Activated CD4-positive, alpha-beta T cell treated with anti-CD3 and anti-CD28 coated beads for 36 hours (primary cell): ENCODE measurements around the gene NSG2. TPM values are rescaled to one million over a fixed set of nuclear protein-coding genes. Genes with fewer than 3 reads are reported as not detected.

ENCODE experiments used
- ATAC-seq: fragments of 200-7000 bp; cut with Tn5 transposase; one replicate; pipeline ENCODE4 v1.10.0; 2021; ENCODE audit warnings: mild to moderate bottlenecking, moderate library complexity
- CTCF ChIA-PET: fragments of 350-600 bp; sonication (Branson Sonifier 250); formaldehyde crosslinking; loops from one replicate; lab custom pipeline; 2021; ENCODE audit warnings: antibody characterized with exemption; lab: Charles Lee
- POLR2A ChIA-PET: fragments of 350-600 bp; sonication (Branson Sonifier 250); formaldehyde crosslinking; loops from one replicate; lab custom pipeline; 2021; ENCODE audit warnings: antibody characterized with exemption, inconsistent platforms; lab: Charles Lee
- DNase-seq: peaks from one replicate; pipeline ENCODE4 v3.0.0-alpha.2; 2020
- H3K27ac Mint-ChIP-seq: one replicate; pipeline ENCODE4 v1.8.0; 2021; ENCODE audit warnings: mixed read lengths
- H3K27me3 Mint-ChIP-seq: one replicate; pipeline ENCODE4 v1.8.0; 2021; ENCODE audit warnings: mixed read lengths
- H3K36me3 Mint-ChIP-seq: one replicate; pipeline ENCODE4 v1.8.0; 2021; ENCODE audit warnings: low read depth, mixed read lengths
- H3K4me1 Mint-ChIP-seq: one replicate; pipeline ENCODE4 v1.8.0; 2021; ENCODE audit warnings: mixed read lengths
- H3K4me3 Mint-ChIP-seq: one replicate; pipeline ENCODE4 v1.8.0; 2021; ENCODE audit warnings: mild to moderate bottlenecking, moderate library complexity, mixed read lengths
- H3K9me3 Mint-ChIP-seq: one replicate; pipeline ENCODE4 v1.8.0; 2021; ENCODE audit warnings: low read depth, mixed read lengths
- intact Hi-C, 2 experiments: fragments of 100-400 bp; cut with DNase I in 1 of 2; cut with micrococcal nuclease in 1 of 2; formaldehyde crosslinking; loops; one replicate each; pipeline versions ENCODE4 v1.14.2 to v1.15.1; 2022 to 2024; cut with DNase I, micrococcal nuclease
- total RNA-seq, 2 experiments: library from RNA; stranded (reverse); gene quantifications; one replicate each; pipeline ENCODE4 v1.2.3, GENCODE V29; 2021

Gene NSG2
- total RNA-seq, 2 experiments from 2014 or later, result not detected

- ATAC-seq, result no peak
- intact Hi-C loops, result no loop called here
- no peak for DNase-seq
- H3K9me3 Mint-ChIP-seq, result peaks cover 19% of the 10 kb centered on the region
- CTCF ChIA-PET, result no interaction called here
- no peaks in the 10 kb centered on the region for H3K36me3 Mint-ChIP-seq
- no peak overlapping the region for H3K27ac Mint-ChIP-seq
- POLR2A ChIA-PET, result no interaction called here
- H3K4me3 Mint-ChIP-seq, result no peak overlapping the region
- H3K27me3 Mint-ChIP-seq, result peaks cover 5% of the 10 kb centered on the region
- H3K4me1 Mint-ChIP-seq, result no peaks in the 10 kb centered on the region
Observed at GRCh38 chr5:174030286-174030685, 15.2 kb upstream of the NSG2 start.

- Mint-ChIP-seq H3K9me3 (no peaks in the 10 kb centered on the region), H3K36me3 (no peaks in the 10 kb centered on the region), H3K27ac (no peak overlapping the region), H3K4me3 (no peak overlapping the region), H3K4me1 (no peaks in the 10 kb centered on the region), H3K27me3 (peaks cover 39% of the 10 kb centered on the region)
- ChIA-PET POLR2A (no interaction called here), CTCF (no interaction called here)
- intact Hi-C loops, result loop anchor here (1.0 to 10.0 kb wide), 2 partner anchors 268 to 270 kb away; no protein-coding TSS in a partner anchor
- DNase-seq (no peak), ATAC-seq (no peak)
Observed at GRCh38 chr5:174044466-174045254, 846 bp upstream of the NSG2 start.

- intact Hi-C loops, result loop anchor here in 1 of 2 experiments (10.0 kb wide), 1 partner anchor 268 kb away; no protein-coding TSS in a partner anchor
- DNase-seq (no peak), ATAC-seq (no peak)
- H3K4me1 Mint-ChIP-seq, result no peaks in the 10 kb centered on the region
- no peak overlapping the region for H3K4me3 Mint-ChIP-seq
- H3K36me3 Mint-ChIP-seq, result no peaks in the 10 kb centered on the region
- ChIA-PET CTCF (interaction anchor here (1.8 kb wide), 1 partner anchor 265 kb away, joined by 9 read pairs; no protein-coding TSS in a partner anchor), POLR2A (no interaction called here)
- H3K27ac Mint-ChIP-seq, result no peak overlapping the region
- peaks cover 34% of the 10 kb centered on the region for H3K27me3 Mint-ChIP-seq
- no peaks in the 10 kb centered on the region for H3K9me3 Mint-ChIP-seq
Observed at GRCh38 chr5:174046558-174046957, 1.1 kb downstream of the NSG2 start.

GRCh38 chr5:174047472-174048099, 2.1 kb downstream of the NSG2 start:
- Mint-ChIP-seq H3K4me1 (no peaks in the 10 kb centered on the region), H3K36me3 (no peaks in the 10 kb centered on the region), H3K9me3 (no peaks in the 10 kb centered on the region), H3K27ac (no peak overlapping the region), H3K4me3 (no peak overlapping the region), H3K27me3 (peaks cover 33% of the 10 kb centered on the region)
- ChIA-PET POLR2A (no interaction called here), CTCF (no interaction called here)
- ATAC-seq (no peak), DNase-seq (no peak)
- intact Hi-C loops, result loop anchor here in 1 of 2 experiments (10.0 kb wide), 1 partner anchor 267 kb away; no protein-coding TSS in a partner anchor

- H3K4me1 Mint-ChIP-seq, result no peaks in the 10 kb centered on the region
- POLR2A ChIA-PET, result no interaction called here
- no peak overlapping the region for H3K27ac Mint-ChIP-seq
- ATAC-seq (no peak), DNase-seq (no peak)
- no peaks in the 10 kb centered on the region for H3K36me3 Mint-ChIP-seq
- H3K4me3 Mint-ChIP-seq, result no peak overlapping the region
- CTCF ChIA-PET, result no interaction called here
- H3K27me3 Mint-ChIP-seq, result peaks cover 6% of the 10 kb centered on the region
- no peaks in the 10 kb centered on the region for H3K9me3 Mint-ChIP-seq
- intact Hi-C loops, result no loop called here
Observed at GRCh38 chr5:174052636-174053035, 7.1 kb downstream of the NSG2 start.

- H3K27me3 Mint-ChIP-seq, result peaks cover 12% of the 10 kb centered on the region
- ATAC-seq (no peak), DNase-seq (no peak)
- H3K4me1 Mint-ChIP-seq, result no peaks in the 10 kb centered on the region
- H3K36me3 Mint-ChIP-seq, result no peaks in the 10 kb centered on the region
- intact Hi-C loops, result no loop called here
- no peak overlapping the region for H3K4me3 Mint-ChIP-seq
- POLR2A ChIA-PET, result no interaction called here
- no peaks in the 10 kb centered on the region for H3K9me3 Mint-ChIP-seq
- H3K27ac Mint-ChIP-seq, result no peak overlapping the region
- CTCF ChIA-PET, result interaction anchor here (0.6 kb wide), 1 partner anchor 21 kb away, joined by 3 read pairs; no protein-coding TSS in a partner anchor
Observed at GRCh38 chr5:174053905-174054304, 8.4 kb downstream of the NSG2 start.

GRCh38 chr5:174056064-174056847, 10.8 kb downstream of the NSG2 start:
- intact Hi-C loops, result no loop called here
- DNase-seq (no peak), ATAC-seq (no peak)
- Mint-ChIP-seq H3K27ac (no peak overlapping the region), H3K36me3 (no peaks in the 10 kb centered on the region), H3K4me1 (no peaks in the 10 kb centered on the region), H3K9me3 (no peaks in the 10 kb centered on the region), H3K27me3 (peaks cover 11% of the 10 kb centered on the region), H3K4me3 (no peak overlapping the region)
- ChIA-PET CTCF (no interaction called here), POLR2A (no interaction called here)

- Mint-ChIP-seq H3K9me3 (no peaks in the 10 kb centered on the region), H3K36me3 (no peaks in the 10 kb centered on the region), H3K4me3 (no peak overlapping the region), H3K27me3 (peaks cover 13% of the 10 kb centered on the region), H3K27ac (no peak overlapping the region), H3K4me1 (no peaks in the 10 kb centered on the region)
- ChIA-PET CTCF (no interaction called here), POLR2A (no interaction called here)
- DNase-seq, result no peak
- no peak for ATAC-seq
- intact Hi-C loops, result no loop called here
Observed at GRCh38 chr5:174057206-174057605, 11.7 kb downstream of the NSG2 start.

- Mint-ChIP-seq H3K27me3 (peaks cover 16% of the 10 kb centered on the region), H3K4me3 (no peak overlapping the region), H3K9me3 (no peaks in the 10 kb centered on the region), H3K27ac (no peak overlapping the region), H3K36me3 (no peaks in the 10 kb centered on the region), H3K4me1 (no peaks in the 10 kb centered on the region)
- ATAC-seq (no peak), DNase-seq (no peak)
- intact Hi-C loops, result no loop called here
- ChIA-PET CTCF (no interaction called here), POLR2A (no interaction called here)
Observed at GRCh38 chr5:174058433-174059122, 13.1 kb downstream of the NSG2 start.

GRCh38 chr5:174059247-174059646, 13.7 kb downstream of the NSG2 start:
- intact Hi-C loops, result no loop called here
- ATAC-seq, result no peak
- H3K27me3 Mint-ChIP-seq, result peaks cover 18% of the 10 kb centered on the region
- DNase-seq, result no peak
- H3K9me3 Mint-ChIP-seq, result no peaks in the 10 kb centered on the region
- H3K4me1 Mint-ChIP-seq, result no peaks in the 10 kb centered on the region
- H3K27ac Mint-ChIP-seq, result no peak overlapping the region
- H3K4me3 Mint-ChIP-seq, result no peak overlapping the region
- ChIA-PET POLR2A (no interaction called here), CTCF (no interaction called here)
- no peaks in the 10 kb centered on the region for H3K36me3 Mint-ChIP-seq

- Mint-ChIP-seq H3K4me3 (no peak overlapping the region), H3K4me1 (no peaks in the 10 kb centered on the region), H3K36me3 (no peaks in the 10 kb centered on the region), H3K27ac (no peak overlapping the region), H3K27me3 (peaks cover 21% of the 10 kb centered on the region), H3K9me3 (no peaks in the 10 kb centered on the region)
- no peak for DNase-seq
- CTCF ChIA-PET, result no interaction called here
- intact Hi-C loops, result no loop called here
- no peak for ATAC-seq
- POLR2A ChIA-PET, result no interaction called here
Observed at GRCh38 chr5:174063082-174063756, 17.7 kb downstream of the NSG2 start.
